HG03457 (cell line): Measurements from ENCODE around the gene PCDHGB1.
A peak's percentile ranks its signal among the peaks of the same experiment; 100 is the strongest.
"Not testable (repeated sequence)": the region's sequence is repeated elsewhere in the genome, so short reads cannot be mapped to it uniquely, and the experiment has no call there.

Source experiments
- ATAC-seq: cut with Tn5 transposase; IDR thresholded peaks from one replicate; pipeline ENCODE4 v1.9.1; 2021; ENCODE audit warnings: moderate number of reproducible peaks; ENCODE audit not compliant: unreplicated experiment

The PCDHGB1 gene

DNA sequence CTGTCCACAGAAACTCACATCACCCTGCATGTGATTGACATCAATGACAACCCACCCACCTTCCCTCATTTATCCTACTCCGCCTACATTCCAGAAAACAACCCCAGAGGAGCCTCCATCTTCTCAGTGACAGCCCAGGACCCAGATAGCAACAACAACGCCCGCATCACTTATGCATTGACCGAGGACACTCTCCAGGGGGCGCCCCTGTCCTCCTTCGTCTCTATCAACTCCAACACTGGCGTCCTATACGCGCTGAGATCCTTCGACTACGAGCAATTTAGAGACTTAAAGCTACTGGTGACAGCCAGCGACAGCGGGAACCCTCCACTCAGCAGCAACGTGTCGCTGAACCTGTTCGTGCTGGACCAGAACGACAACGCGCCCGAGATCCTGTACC, 4.6 kb upstream of the PCDHGB1 start:
- no peak for ATAC-seq

- ATAC-seq: not testable (repeated sequence)
Observed at GRCh38 chr5:141346017-141346416, 3.9 kb upstream of the PCDHGB1 start.

GRCh38 chr5:141351591-141351990, 1.7 kb downstream of the PCDHGB1 start:
- no peak for ATAC-seq

GRCh38 chr5:141354900-141355469, 5.1 kb downstream of the PCDHGB1 start, which contains the start of gene PCDHGA4:
Gene PCDHGA4 (plus strand): TSS chr5:141355021. CDS start chr5:141355108, 87 bp downstream.
- no peak for ATAC-seq

- ATAC-seq: no peak
Observed at GRCh38 chr5:141355641-141356040, 5.7 kb downstream of the PCDHGB1 start.

- ATAC-seq: no peak
Observed at GRCh38 chr5:141356133-141356532, 6.2 kb downstream of the PCDHGB1 start.

- no peak for ATAC-seq
Observed at GRCh38 chr5:141356950-141357349, 7.1 kb downstream of the PCDHGB1 start.

- ATAC-seq: no peak
Observed at GRCh38 chr5:141359790-141360426, 10.0 kb downstream of the PCDHGB1 start, which contains the start of gene PCDHGB2. Gene PCDHGB2 (plus strand): TSS chr5:141359994. CDS start chr5:141360136, 142 bp downstream.

DNA sequence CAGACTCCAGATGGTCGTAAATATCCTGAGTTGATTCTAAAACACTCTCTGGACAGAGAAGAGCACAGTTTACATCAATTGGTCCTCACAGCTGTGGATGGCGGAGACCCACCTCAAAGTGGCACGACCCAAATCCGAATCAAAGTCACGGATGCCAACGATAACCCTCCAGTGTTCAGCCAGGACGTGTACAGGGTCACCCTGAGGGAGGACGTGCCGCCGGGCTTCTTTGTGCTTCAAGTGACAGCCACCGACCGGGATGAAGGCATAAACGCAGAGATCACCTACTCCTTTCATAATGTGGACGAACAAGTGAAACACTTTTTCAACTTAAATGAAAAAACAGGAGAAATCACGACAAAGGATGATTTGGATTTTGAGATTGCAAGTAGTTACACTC, 10.8 kb downstream of the PCDHGB1 start:
- no peak for ATAC-seq

- ATAC-seq: no peak
Observed at GRCh38 chr5:141362719-141363118, 12.8 kb downstream of the PCDHGB1 start.

DNA sequence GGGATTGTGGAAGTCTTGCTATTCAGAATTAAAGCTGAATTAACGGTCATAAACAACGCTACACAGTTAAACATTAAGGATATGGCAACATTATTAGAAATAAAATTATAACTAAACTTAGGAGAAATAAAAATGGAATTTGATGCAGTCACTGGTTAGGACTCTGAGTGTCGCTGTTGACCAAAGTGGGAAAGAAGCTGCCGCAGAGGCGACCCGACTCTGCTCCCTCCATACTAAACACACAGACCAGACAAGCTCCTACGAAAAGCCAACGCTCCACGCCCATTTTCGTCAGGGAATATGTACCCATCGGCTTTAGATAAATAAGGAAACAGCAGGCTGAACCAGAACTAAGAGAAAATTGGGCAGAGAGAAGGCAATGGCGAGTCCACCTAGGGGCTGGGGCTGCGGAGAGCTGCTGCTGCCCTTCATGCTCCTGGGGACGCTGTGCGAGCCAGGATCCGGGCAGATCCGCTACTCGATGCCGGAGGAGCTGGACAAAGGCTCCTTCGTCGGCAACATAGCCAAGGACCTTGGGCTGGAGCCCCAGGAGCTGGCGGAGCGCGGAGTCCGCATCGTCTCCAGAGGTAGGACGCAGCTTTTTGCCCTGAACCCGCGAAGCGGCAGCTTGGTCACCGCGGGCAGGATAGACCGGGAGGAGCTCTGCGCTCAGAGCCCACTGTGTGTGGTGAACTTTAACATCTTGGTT, 14.2 kb downstream of the PCDHGB1 start, which contains the start of gene PCDHGA5:
Gene PCDHGA5, plus strand, starts transcription at position 211 of the 709 bp plus-strand sequence. Its CDS starts 169 bp downstream, at position 380.
- ATAC-seq: no peak

DNA sequence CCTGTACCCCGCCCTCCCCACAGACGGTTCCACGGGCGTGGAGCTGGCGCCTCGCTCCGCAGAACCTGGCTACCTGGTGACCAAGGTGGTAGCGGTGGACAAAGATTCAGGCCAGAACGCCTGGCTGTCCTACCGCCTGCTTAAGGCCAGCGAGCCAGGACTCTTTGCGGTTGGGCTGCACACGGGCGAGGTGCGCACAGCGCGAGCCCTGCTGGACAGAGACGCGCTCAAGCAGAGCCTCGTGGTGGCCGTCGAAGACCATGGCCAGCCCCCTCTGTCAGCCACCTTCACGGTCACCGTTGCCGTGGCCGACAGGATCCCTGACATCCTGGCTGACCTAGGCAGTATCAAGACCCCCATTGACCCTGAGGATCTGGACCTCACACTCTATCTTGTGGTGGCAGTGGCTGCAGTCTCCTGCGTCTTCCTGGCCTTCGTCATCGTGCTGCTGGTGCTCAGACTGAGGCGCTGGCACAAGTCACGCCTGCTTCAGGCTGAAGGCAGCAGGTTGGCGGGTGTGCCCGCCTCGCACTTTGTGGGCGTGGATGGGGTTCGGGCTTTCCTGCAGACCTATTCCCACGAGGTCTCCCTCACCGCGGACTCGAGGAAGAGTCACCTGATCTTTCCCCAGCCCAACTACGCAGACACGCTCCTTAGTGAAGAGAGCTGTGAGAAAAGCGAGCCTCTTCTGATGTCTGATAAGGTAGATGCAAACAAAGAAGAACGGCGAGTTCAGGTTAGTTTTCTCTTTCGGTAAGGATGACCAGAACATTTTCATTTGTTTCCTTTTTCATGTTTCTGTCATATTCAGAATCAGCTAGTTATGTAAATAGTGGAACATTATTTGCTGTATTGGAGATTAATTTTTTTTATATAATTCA, 16.4 kb downstream of the PCDHGB1 start:
- no peak for ATAC-seq

- peak; percentile 59 for ATAC-seq
Observed at GRCh38 chr5:141369994-141370848, 20.3 kb downstream of the PCDHGB1 start, which contains the start of gene PCDHGB3. Gene PCDHGB3 (plus strand): TSS chr5:141370242. CDS start chr5:141370395, 153 bp downstream.

DNA sequence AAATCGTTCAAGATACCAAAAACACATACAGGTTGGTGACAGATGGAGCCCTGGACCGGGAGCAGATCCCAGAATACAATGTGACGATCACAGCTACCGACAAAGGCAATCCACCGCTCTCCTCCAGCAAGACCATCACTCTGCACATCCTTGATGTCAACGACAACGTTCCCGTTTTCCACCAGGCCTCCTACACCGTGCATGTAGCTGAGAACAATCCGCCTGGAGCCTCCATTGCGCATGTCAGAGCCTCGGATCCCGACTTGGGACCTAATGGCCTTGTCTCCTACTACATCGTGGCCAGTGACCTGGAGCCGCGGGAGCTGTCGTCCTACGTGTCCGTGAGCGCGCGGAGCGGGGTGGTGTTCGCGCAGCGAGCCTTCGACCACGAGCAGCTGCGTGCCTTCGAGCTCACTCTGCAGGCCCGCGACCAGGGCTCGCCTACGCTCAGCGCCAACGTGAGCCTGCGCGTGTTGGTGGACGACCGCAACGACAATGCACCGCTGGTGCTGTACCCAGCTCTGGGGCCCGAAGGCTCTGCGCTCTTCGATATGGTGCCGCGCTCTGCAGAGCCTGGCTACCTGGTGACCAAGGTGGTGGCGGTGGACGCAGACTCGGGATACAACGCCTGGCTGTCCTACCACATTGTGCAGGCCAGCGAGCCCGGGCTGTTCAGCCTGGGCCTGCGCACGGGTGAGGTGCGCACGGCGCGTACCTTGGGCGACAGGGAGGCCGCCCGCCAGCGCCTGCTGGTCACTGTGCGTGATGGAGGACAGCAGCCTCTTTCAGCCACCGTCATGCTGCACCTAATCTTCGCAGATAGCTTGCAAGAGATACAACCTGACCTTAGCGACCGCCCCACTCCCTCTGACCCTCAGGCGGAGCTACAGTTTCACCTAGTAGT, 21.9 kb downstream of the PCDHGB1 start:
- ATAC-seq: no peak

DNA sequence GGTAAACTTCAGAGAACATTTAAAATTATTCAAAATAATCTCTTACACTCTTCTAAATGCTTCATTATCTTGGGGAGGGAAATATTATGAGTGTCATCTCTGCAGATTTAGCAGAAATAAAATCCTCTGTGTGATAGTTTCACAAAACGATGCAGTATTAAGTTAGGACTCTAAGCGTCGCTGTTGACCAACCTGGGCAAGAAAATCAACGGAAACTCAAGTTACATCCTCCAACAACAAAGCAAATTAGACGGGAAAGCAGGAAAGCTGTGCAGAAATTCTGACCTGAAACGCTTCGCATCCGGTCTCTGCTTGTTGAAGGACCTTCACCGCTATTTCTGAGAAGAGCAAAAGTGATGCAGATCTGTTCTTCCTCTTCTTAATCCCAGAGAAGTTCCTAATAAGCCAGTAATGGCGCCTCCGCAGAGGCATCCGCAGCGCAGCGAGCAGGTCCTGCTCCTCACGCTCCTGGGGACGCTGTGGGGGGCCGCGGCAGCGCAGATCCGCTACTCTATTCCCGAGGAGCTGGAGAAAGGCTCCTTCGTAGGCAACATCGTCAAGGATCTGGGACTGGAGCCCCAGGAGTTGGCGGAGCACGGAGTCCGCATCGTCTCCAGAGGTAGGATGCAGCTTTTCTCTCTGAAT, 23.9 kb downstream of the PCDHGB1 start, which contains the start of gene PCDHGA6:
Gene PCDHGA6, plus strand, starts transcription at position 219 of the 645 bp plus-strand sequence. Its CDS starts 193 bp downstream, at position 412.
- ATAC-seq: no peak

DNA sequence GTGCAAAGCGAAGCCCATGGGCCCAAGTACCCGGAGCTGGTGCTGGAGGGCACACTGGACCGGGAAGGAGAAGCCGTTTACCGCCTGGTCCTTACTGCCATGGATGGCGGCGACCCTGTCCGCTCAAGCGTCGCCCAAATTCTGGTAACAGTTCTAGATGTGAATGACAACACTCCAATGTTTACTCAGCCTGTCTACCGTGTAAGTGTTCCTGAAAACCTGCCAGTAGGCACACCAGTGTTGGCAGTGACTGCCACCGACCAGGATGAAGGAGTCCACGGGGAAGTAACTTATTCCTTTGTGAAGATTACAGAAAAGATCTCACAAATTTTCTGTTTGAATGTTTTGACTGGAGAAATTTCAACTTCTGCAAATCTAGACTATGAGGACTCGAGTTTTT, 24.7 kb downstream of the PCDHGB1 start:
- ATAC-seq: no peak

- ATAC-seq: not testable (repeated sequence)
Observed at GRCh38 chr5:141375444-141376155, 25.7 kb downstream of the PCDHGB1 start.
